G401 (cell line): ENCODE data around the gene ARID4A. TPM values are rescaled to one million over a fixed set of nuclear protein-coding genes. Genes with fewer than 3 reads are reported as not detected.
"Not testable (repeated sequence)": the region's sequence is repeated elsewhere in the genome, so short reads cannot be mapped to it uniquely, and the experiment has no call there.

Experiments used
- DNase-seq: peaks from one replicate; pipeline ENCODE4 v3.0.0-alpha.2; 2015; ENCODE audit warnings: low spot score
- in situ Hi-C: cut with HindIII; loops from 2 replicates; pipeline ENCODE4 v1.10.0; 2016; ENCODE audit warnings: low sequenced_read_pairs, mixed read lengths
- total RNA-seq: library from RNA; depleted of rRNA; stranded (reverse); fragments of >200 nt; shearing (Covaris generic); gene quantifications from 2 replicates; pipeline ENCODE4 v1.2.3, GENCODE V29; 2014

Gene ARID4A
- total RNA-seq, 1 experiment from 2014 or later = 6.9 TPM

GRCh38 chr14:58291646-58292045 lies 6.7 kb upstream of the ARID4A start:
- no peak for DNase-seq
- in situ Hi-C loops = no loop called here

- in situ Hi-C loops = no loop called here
- no peak for DNase-seq
Measured at GRCh38 chr14:58292187-58292586, 6.2 kb upstream of the ARID4A start.

- no peak for DNase-seq
- in situ Hi-C loops = no loop called here
Measured at GRCh38 chr14:58294201-58294600, 4.2 kb upstream of the ARID4A start.

- peak; percentile 15 for DNase-seq
- in situ Hi-C loops = no loop called here
Measured at GRCh38 chr14:58296726-58297125, 1.6 kb upstream of the ARID4A start.

- no peak for DNase-seq
- in situ Hi-C loops = no loop called here
Measured at GRCh38 chr14:58297412-58297761, 968 bp upstream of the ARID4A start.

- DNase-seq = peak; percentile 100
- in situ Hi-C loops = no loop called here
Measured at GRCh38 chr14:58297762-58298476, 436 bp upstream of the ARID4A start.

- DNase-seq = peak; percentile 25
- in situ Hi-C loops = no loop called here
Measured at GRCh38 chr14:58299401-58300330, 1.3 kb downstream of the ARID4A start.

- in situ Hi-C loops = no loop called here
- peak; percentile 58 for DNase-seq
Measured at GRCh38 chr14:58301416-58301815, 3.1 kb downstream of the ARID4A start.

GRCh38 chr14:58305730-58306129 lies 7.4 kb downstream of the ARID4A start:
- no peak for DNase-seq
- in situ Hi-C loops = no loop called here

GRCh38 chr14:58307597-58308316 lies 9.4 kb downstream of the ARID4A start:
- DNase-seq = no peak
- in situ Hi-C loops = no loop called here

GRCh38 chr14:58309086-58309485 lies 10.7 kb downstream of the ARID4A start:
- in situ Hi-C loops = no loop called here
- DNase-seq = no peak

GRCh38 chr14:58313699-58314098 lies 15.3 kb downstream of the ARID4A start:
- in situ Hi-C loops = no loop called here
- DNase-seq = peak; percentile 73

GRCh38 chr14:58315606-58316005 lies 17.3 kb downstream of the ARID4A start:
- no peak for DNase-seq
- in situ Hi-C loops = no loop called here

GRCh38 chr14:58327019-58327418 lies 28.7 kb downstream of the ARID4A start:
- in situ Hi-C loops = no loop called here
- no peak for DNase-seq

- DNase-seq = peak; percentile 96
- in situ Hi-C loops = no loop called here
Measured at GRCh38 chr14:58331111-58331510, 32.8 kb downstream of the ARID4A start.

GRCh38 chr14:58332561-58332960 lies 34.2 kb downstream of the ARID4A start:
- in situ Hi-C loops = no loop called here
- DNase-seq = peak; percentile 60

GRCh38 chr14:58339666-58340065 lies 41.3 kb downstream of the ARID4A start:
- in situ Hi-C loops, DNase-seq: not testable (repeated sequence)

- DNase-seq = peak; percentile 69
- in situ Hi-C loops = no loop called here
Measured at GRCh38 chr14:58341152-58341748, 42.9 kb downstream of the ARID4A start.

GRCh38 chr14:58343535-58343934 lies 45.2 kb downstream of the ARID4A start:
- DNase-seq, in situ Hi-C loops: not testable (repeated sequence)
